Measurements from ENCODE around the gene GOLGA3. TPM values are rescaled to one million over a fixed set of nuclear protein-coding genes. Genes with fewer than 3 reads are reported as not detected.

The GOLGA3 gene
- total and polyA plus RNA-seq, 10 of the 15 experiments (the other 5 are each of a cell fraction or from before 2014, with no cell fraction given), result 2.0 to 42.7 (median 15.2) TPM

- H3K9ac ChIP-seq (ENCODE audit: control insufficient read depth, insufficient read depth, low read length), result no peak overlapping the region
- no peak for FAIRE-seq
- no peak overlapping the region for H2AFZ ChIP-seq (ENCODE audit: control insufficient read depth, low read depth, low read length)
- SMC1A ChIA-PET (ENCODE audit: uncharacterized antibody, unreplicated experiment), result interaction anchor here (0.5 to 1.7 kb wide), 2 partner anchors 32 to 303 kb away, joined by 3 to 4 read pairs; no protein-coding TSS in a partner anchor
- H3K4me2 ChIP-seq (ENCODE audit: control insufficient read depth, insufficient read depth), result no peak overlapping the region
- intact Hi-C loops (cut with micrococcal nuclease; ENCODE audit: unreplicated experiment) (no loop called here), in situ Hi-C loops (cut with MboI) (no loop called here)
- CTCF ChIA-PET, result interaction anchor here (1.2 kb wide), 1 partner anchor 10 kb away, joined by 3 read pairs; no protein-coding TSS in a partner anchor
- TF ChIP-seq BRCA1 (IDR thresholded peaks at IDR 0.05; ENCODE audit: low read depth, low read length), result no peak
- no peak for TF ChIP-seq NBN (IDR thresholded peaks at IDR 0.05)
- TF ChIP-seq LARP7 (IDR thresholded peaks at IDR 0.05), result no peak
- TF ChIP-seq SRF (IDR thresholded peaks at IDR 0.05; ENCODE audit: low read depth in 2 of 2, low read length in 2 of 2), result no peak
- TF ChIP-seq CHD2 (IDR thresholded peaks at IDR 0.05; ENCODE audit: borderline replicate concordance, low read depth, low read length), result no peak
- no peak for TF ChIP-seq ZNF622 (IDR thresholded peaks at IDR 0.05)
- no peak for TF ChIP-seq BACH1 (IDR thresholded peaks at IDR 0.05; ENCODE audit: borderline replicate concordance)
- no peak for TF ChIP-seq SMAD5 (IDR thresholded peaks at IDR 0.05; ENCODE audit: low read depth)
- no peak for TF ChIP-seq ZSCAN29 (IDR thresholded peaks at IDR 0.05)
- TF ChIP-seq, protein P1, sequence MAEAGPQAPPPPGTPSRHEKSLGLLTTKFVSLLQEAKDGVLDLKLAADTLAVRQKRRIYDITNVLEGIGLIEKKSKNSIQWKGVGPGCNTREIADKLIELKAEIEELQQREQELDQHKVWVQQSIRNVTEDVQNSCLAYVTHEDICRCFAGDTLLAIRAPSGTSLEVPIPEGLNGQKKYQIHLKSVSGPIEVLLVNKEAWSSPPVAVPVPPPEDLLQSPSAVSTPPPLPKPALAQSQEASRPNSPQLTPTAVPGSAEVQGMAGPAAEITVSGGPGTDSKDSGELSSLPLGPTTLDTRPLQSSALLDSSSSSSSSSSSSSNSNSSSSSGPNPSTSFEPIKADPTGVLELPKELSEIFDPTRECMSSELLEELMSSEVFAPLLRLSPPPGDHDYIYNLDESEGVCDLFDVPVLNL (IDR thresholded peaks at IDR 0.05; ENCODE audit: low read depth, low read length), result no peak
- TF ChIP-seq GABPA (IDR thresholded peaks at IDR 0.05; ENCODE audit: low read depth), result no peak
- RAD21 ChIA-PET (ENCODE audit: unreplicated experiment), result no interaction called here
- POLR2A ChIA-PET, result no interaction called here
- no peak overlapping the region for H3K27ac ChIP-seq (ENCODE audit: control insufficient read depth, insufficient read depth)
- H3K27me3 ChIP-seq (replicated peaks in 1 of 2; ENCODE audit: control insufficient read depth in 2 of 2, insufficient read depth in 2 of 2, low read length in 1 of 2), result no peaks in the 10 kb centered on the region
- peaks cover 3% of the 10 kb centered on the region for H3K79me2 ChIP-seq (ENCODE audit: control insufficient read depth, insufficient read depth, low read length)
- peaks cover 39 to 47% of the 10 kb centered on the region in 2 experiments for H3K36me3 ChIP-seq (ENCODE audit: control insufficient read depth in 2 of 2, insufficient read depth in 2 of 2, low read length in 1 of 2)
- WGBS (ENCODE audit: insufficient coverage, insufficient replicate concordance, low lambda C conversion rate, missing lambda C conversion rate), result over 99% methylated on average over 11 of the region's 11 CpGs
- no peaks in the 10 kb centered on the region for H3K9me3 ChIP-seq (replicated peaks; ENCODE audit: control insufficient read depth, insufficient read depth, low read length)
- no peak overlapping the region for H3K4me3 ChIP-seq
- no peak for ATAC-seq
- no peak for DNase-seq (ENCODE audit: low read depth, low spot score)
- BruUV-seq (replicated peaks), result no TSS peak
- no peaks in the 10 kb centered on the region for H3K4me1 ChIP-seq (ENCODE audit: control insufficient read depth, insufficient read depth, low read length)
- peaks cover 4% of the 10 kb centered on the region; the same call in 1 of the 2 replicates for H4K20me1 ChIP-seq (ENCODE audit: control insufficient read depth, insufficient read depth)
Observed at GRCh38 chr12:132740652-132741051, 88.0 kb downstream of the GOLGA3 start.

Measured in GM12878 (cell line).